HepG2 (cell line): ENCODE results near the gene TTLL6. TPM values are rescaled to one million over a fixed set of nuclear protein-coding genes. Genes with fewer than 3 reads are reported as not detected.
A peak's percentile ranks its signal among the peaks of the same experiment; 100 is the strongest.

Source experiments
- CHD4 ChIP-seq: fragments of 200-600 bp; sonication (generic); IDR thresholded peaks from 2 replicates; pipeline ENCODE4 v1.7.0; 2017; ENCODE audit warnings: mild to moderate bottlenecking, low read length, borderline replicate concordance
- DMTF1 ChIP-seq: sonication (generic); formaldehyde crosslinking; IDR thresholded peaks from 2 replicates; pipeline ENCODE4 v1.4.0; 2020; ENCODE audit warnings: mild to moderate bottlenecking, missing genetic modification reagents
- ELK4 ChIP-seq: sonication (generic); formaldehyde crosslinking; IDR thresholded peaks from 2 replicates; pipeline ENCODE4 v1.9.0; 2021; ENCODE audit warnings: missing genetic modification reagents, borderline replicate concordance
- HBP1 ChIP-seq: IDR thresholded peaks from 2 replicates; pipeline ENCODE4 v1.6.1; 2016; ENCODE audit warnings: low read depth, control low read depth
- IRF9 ChIP-seq: sonication (generic); formaldehyde crosslinking; IDR thresholded peaks from 2 replicates; pipeline ENCODE4 v1.8.0; 2022; ENCODE audit warnings: missing genetic modification reagents, mild to moderate bottlenecking, borderline replicate concordance
- MEIS1 ChIP-seq: sonication (generic); formaldehyde crosslinking; IDR thresholded peaks from 2 replicates; pipeline ENCODE4 v1.9.0; 2021; ENCODE audit warnings: mild to moderate bottlenecking, missing genetic modification reagents, moderate library complexity, borderline replicate concordance
- MYNN ChIP-seq: sonication (generic); formaldehyde crosslinking; IDR thresholded peaks from 2 replicates; pipeline ENCODE4 v1.4.0; 2020; ENCODE audit warnings: mild to moderate bottlenecking, low read depth, missing genetic modification reagents
- NR2F2 ChIP-seq: IDR thresholded peaks from 2 replicates; pipeline ENCODE4 v1.6.1; 2012; ENCODE audit warnings: low read depth, inconsistent platforms, borderline replicate concordance
- PHB2 ChIP-seq: fragments of 450-650 bp; IDR thresholded peaks from 2 replicates; pipeline ENCODE4 v1.6.1; 2018; ENCODE audit not compliant: partially characterized antibody
- RFX1 ChIP-seq: fragments of 450-650 bp; IDR thresholded peaks from 2 replicates; pipeline ENCODE4 v1.6.1; 2017
- SP5 ChIP-seq: IDR thresholded peaks from 2 replicates; pipeline ENCODE4 v1.6.1; 2016; ENCODE audit warnings: low read depth, borderline replicate concordance
- SRSF1 ChIP-seq: fragments of 200-400 bp; formaldehyde crosslinking; optimal IDR thresholded peaks from 2 replicates; pipeline ENCODE3; 2017; ENCODE audit warnings: mild to moderate bottlenecking, low read depth, low read length, moderate library complexity
- ZC3H13 ChIP-seq: sonication (generic); formaldehyde crosslinking; IDR thresholded peaks from 2 replicates; pipeline ENCODE4 v1.8.1; 2023; ENCODE audit warnings: mild to moderate bottlenecking, missing genetic modification reagents, moderate library complexity
- ZFAT ChIP-seq: sonication (generic); formaldehyde crosslinking; conservative IDR thresholded peaks from 2 replicates; pipeline ENCODE4 v1.8.1; 2023; ENCODE audit warnings: missing genetic modification reagents, inconsistent platforms
- ZNF34 ChIP-seq: sonication (generic); formaldehyde crosslinking; IDR thresholded peaks from 2 replicates; pipeline ENCODE4 v1.4.0; 2020; ENCODE audit warnings: mild to moderate bottlenecking, missing genetic modification reagents, borderline replicate concordance
- ZNF547 ChIP-seq: sonication (generic); formaldehyde crosslinking; IDR thresholded peaks from 2 replicates; pipeline ENCODE4 v1.5.1; 2020; ENCODE audit warnings: mild to moderate bottlenecking, missing genetic modification reagents
- ZNF570 ChIP-seq: sonication (generic); formaldehyde crosslinking; IDR thresholded peaks from 2 replicates; pipeline ENCODE4 v1.4.0; 2020; ENCODE audit warnings: mild to moderate bottlenecking, missing genetic modification reagents, borderline replicate concordance
- ZNF574 ChIP-seq: sonication (generic); formaldehyde crosslinking; IDR thresholded peaks from 2 replicates; pipeline ENCODE4 v1.4.0; 2020; ENCODE audit warnings: missing genetic modification reagents
- ZNF616 ChIP-seq: sonication (generic); formaldehyde crosslinking; IDR thresholded peaks from 2 replicates; pipeline ENCODE4 v1.5.0; 2020; ENCODE audit warnings: low read depth, mild to moderate bottlenecking, missing genetic modification reagents
- ZNF83 ChIP-seq: sonication (generic); formaldehyde crosslinking; IDR thresholded peaks from 2 replicates; pipeline ENCODE4 v1.4.0; 2020; ENCODE audit warnings: missing genetic modification reagents, mild to moderate bottlenecking, borderline replicate concordance
- polyA plus RNA-seq, 8 experiments: library from polyadenylated mRNA; depleted of rRNA in 3 of 8; stranded (reverse) in 7 of 8; unstranded in 1 of 8; fragments of >200 nt; fragmentation: Illumina TruSeq in 4 of 8; extraction: Trizol in 4 of 8; gene quantifications; 2 replicates each; pipeline versions ENCODE4 v1.2.1 to v1.2.3, GENCODE V29; 2011 to 2016; ENCODE audit warnings: low read depth in 4 of 8, missing spikeins in 1 of 8, mixed read lengths in 1 of 8; ENCODE audit not compliant: insufficient read depth in 1 of 8
- total RNA-seq, 5 experiments: library from RNA; depleted of rRNA; stranded (reverse); fragments of >200 nt; fragmentation: Illumina TruSeq; extraction: Trizol; gene quantifications; 2 replicates each; pipeline ENCODE4 v1.2.3, GENCODE V29; 2016; ENCODE audit warnings: low read depth in 1 of 5

Gene TTLL6
- total and polyA plus RNA-seq, 2 of the 13 experiments (the other 11 are each of a cell fraction or from before 2014, with no cell fraction given): 0.04 to 0.08 TPM

GRCh38 chr17:48816774-48817590 lies at the start of gene TTLL6 (continued):
- TF ChIP-seq ZC3H13 (CRISPR knock-in tag): no peak
- no peak for TF ChIP-seq SRSF1
- no peak for TF ChIP-seq ZNF616 (CRISPR knock-in tag)
- 0 out of 2 replicates have a peak, but pooled peaks have one; percentile 18 for TF ChIP-seq IRF9 (CRISPR knock-in tag)
- TF ChIP-seq MEIS1 (CRISPR knock-in tag): peak; percentile 72
- TF ChIP-seq ZNF574 (CRISPR knock-in tag): 0 out of 2 replicates have a peak, but pooled peaks have one; percentile 11
- no peak for TF ChIP-seq CHD4
- no peak for TF ChIP-seq DMTF1 (CRISPR knock-in tag)
- no peak for TF ChIP-seq PHB2
- no peak for TF ChIP-seq SP5 (CRISPR knock-in tag)
- TF ChIP-seq ZNF34: 0 out of 2 replicates have a peak, but pooled peaks have one; percentile 53
- peak; percentile 86 for TF ChIP-seq RFX1
- TF ChIP-seq ZNF83: 0 out of 2 replicates have a peak, but pooled peaks have one; percentile 63
- TF ChIP-seq HBP1 (CRISPR knock-in tag): no peak
- TF ChIP-seq ELK4: no peak
- no peak for TF ChIP-seq ZNF547 (CRISPR knock-in tag)
- TF ChIP-seq ZNF570 (CRISPR knock-in tag): no peak
- TF ChIP-seq NR2F2: no peak
- TF ChIP-seq MYNN (CRISPR knock-in tag): no peak
- TF ChIP-seq ZFAT (CRISPR knock-in tag): no peak
